ENCODE data around the gene C9orf153.

C9orf153 gene

DNA sequence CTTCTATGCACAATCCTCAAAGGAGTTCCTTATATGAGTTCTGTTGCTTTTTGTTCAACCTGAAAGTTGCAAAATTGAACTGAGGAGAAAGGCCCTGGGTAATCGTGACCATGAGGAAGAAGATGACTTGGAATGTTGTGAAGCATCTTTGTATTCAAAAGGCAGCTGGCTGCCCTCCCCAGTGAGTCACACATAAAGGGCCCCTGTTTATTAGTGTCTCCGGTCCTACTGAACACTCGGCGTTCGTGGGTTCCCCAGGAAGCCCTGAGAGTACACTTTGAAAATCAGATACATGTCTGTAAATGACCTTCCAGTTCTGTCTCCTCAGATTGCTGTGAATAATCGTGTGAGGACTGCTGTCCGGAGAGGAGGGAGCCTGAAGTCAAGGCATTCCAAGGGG lies 73.6 kb downstream of the C9orf153 start:
- no peak for DNase-seq

DNA sequence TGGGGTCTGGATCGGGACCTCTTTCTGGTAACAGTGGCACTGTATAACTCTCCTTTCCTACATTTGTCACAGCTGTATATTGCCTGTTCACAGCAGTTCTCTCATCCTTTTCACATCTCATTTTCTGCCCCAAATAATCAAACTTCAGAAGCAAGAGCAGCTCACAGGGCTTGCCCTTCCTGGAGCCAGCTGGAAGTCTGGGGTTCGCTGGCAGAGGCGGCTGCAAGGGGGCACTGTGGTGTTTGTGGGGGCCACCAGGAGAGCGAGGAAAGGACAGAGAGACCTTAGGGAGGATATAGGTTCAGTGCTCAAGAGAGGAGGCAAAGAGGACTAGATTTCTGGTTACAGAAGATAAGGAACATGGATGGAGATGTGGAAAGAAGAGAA lies 75.3 kb downstream of the C9orf153 start:
- no peak for DNase-seq

DNA sequence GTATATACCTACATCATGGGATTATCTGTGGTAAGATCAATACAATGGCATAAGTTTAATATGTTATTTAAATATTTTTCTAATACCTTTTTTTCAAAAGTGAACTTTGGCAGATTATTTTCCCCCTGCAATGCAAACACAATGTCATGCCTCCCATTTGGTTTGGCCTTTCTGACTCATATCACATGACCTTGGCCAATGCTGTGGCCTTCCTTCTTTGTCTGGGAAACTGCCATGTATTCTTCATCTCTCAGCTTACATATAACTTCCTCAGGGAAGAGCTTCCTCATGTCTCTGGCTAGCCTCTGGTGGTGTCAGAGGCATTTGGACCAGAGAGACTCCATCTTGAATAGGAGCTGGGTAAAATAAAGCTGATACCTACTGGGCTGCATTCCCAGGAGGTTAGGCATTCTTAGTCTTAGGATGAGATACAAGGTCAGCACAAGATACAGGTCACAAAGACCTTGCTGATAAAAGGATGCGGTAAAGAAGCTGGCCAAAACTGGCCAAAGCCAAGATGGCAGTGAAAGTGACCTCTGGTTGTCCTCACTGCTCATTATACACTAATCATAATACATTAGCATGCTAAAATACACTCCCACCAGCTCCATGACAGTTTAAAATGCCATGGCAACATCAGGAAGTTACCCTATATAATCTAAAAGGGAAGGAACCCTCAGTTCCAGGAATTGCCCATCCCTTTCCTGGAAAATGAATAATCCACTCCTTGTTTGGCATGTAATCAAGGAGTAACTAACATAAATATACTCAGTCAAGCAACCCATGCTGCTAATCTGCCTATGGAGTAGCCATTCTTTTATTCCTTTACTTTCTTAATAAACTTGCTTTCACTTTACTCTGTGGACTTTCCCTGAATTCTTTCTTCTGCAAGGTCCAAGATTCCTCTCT lies 76.0 kb downstream of the C9orf153 start:
- DNase-seq = no peak

DNA sequence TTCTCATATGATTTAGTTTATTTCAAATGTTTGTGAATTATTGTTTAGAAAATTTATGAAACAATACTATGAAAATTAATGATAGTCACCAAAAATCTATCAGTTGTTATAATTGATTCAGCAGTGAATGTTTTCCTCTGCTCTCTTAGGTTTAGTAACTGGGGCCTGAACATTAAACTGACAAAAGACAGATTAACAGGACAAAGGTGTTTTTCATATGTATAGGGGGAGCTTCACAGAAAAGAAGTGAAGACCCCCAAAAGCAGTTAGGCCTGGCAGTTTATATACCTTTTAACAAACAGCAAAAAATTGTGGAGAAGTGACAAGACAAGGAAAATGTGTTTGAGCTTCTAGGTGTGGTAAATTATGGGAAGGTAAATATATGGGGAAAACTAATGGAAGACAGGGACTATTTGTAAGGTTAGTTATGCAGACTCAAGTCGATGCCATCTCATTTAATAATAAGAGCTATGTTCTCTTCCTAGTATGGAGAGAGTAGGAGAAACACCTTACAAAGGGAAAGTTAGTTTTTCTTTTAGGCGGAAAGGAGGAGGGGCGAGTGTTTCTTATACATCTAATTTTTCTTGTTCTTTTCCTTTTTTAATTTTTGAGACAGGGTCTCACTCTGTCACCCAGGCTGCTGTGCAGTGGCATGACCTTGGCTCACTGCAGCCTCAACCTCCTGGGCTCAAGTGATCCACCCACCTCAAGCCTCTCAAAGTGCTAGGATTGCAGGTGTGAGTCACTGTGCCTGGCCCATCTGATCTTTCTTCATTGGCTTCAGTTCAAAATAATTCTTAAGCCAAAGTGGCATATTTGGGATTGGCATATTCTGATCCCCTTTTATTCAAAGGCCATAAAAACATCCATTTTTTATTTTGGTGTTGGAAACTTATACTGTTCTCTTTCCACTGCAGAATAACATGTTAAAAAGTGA lies 77.8 kb downstream of the C9orf153 start:
- no peak for DNase-seq

DNA sequence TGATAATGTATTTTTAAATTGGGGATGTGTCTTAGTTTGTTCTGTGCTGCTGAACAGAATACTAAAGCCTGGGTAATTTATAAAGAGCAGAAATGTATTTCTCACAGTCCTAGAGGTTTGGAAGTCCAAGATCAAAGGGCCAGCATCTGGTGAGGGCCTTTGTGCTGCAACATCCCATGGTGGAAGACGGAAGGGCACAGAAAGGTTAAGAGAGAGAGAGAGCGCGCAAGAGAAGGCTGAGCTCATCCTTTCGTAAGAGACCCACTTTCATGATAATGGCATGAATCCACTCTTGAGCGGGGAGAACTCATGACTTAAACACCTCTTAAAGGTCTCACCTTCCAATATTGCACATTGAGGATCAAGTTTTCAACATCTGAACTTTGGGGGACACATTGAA lies 81.0 kb downstream of the C9orf153 start:
- DNase-seq = no peak

DNA sequence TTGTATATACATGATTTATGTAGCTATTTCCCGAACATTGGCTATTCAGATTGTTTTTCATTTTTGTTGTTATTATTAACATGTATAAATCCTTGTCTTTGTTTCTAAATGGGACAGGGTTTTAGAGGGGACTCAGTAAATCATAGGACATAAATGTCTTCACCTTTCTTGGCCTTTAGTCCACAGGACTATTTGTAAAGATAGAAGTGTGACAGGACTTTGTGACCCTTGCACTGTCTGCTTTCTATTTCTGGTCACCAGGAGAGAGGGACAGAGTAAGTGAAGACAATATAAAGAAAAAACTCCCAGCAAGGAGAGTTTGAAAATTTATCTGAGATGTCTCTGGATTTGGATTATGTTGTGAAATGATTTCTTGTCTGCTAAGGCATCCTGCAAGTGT lies 81.5 kb downstream of the C9orf153 start:
- DNase-seq = no peak

DNA sequence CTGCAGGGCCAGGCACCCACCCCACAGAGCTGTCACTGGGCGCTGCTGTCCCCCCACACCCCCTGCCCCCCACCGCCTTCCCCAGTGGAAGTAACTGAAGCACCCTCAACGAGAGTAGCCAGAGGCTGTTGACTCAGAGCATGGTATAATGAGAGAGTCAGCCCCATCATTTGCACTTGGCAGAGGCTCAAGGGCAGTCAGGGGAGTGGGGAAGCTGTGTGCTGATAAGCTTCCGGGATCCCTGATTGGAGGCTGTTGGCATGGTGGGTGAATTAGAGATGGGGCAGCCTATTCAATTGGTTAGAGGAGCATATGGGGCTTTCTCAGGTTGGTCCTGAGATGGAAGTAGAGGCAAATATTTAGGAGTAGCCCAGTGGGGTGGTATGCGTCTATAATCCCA lies 83.0 kb downstream of the C9orf153 start:
- DNase-seq = no peak

DNA sequence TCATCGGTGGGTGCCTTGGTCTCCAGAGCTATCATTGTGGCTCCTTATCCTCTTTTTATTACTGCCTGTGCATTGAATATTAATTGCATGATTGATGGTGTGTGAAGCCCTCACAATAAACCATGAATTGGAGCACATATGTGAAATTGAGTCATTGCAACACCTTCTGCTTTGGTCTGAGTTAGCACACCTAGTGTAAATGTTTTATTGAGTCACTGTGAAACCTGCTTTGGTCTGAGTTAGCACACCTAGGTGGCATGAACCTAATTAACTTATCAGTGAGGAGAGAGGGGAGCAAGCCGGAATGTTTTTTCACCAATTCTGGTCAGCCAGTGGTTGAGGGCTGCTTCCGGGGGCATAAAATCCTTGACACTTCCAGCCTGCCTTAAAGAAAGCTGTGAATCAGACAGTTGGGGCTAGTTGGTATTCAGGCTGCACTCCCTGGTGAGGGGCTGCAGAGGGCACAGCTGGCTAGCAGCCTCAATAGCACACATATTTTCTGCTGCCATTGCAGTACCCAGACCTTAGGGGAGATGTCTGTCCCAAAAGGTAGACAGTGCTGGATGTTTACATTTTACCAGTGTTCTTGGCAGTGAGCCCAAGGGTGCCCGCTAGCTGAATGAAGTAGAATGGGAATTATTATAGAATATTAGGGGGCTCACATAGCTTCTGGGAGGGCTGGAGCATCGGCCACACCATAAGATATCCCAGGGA lies 83.6 kb downstream of the C9orf153 start:
- no peak for DNase-seq

DNA sequence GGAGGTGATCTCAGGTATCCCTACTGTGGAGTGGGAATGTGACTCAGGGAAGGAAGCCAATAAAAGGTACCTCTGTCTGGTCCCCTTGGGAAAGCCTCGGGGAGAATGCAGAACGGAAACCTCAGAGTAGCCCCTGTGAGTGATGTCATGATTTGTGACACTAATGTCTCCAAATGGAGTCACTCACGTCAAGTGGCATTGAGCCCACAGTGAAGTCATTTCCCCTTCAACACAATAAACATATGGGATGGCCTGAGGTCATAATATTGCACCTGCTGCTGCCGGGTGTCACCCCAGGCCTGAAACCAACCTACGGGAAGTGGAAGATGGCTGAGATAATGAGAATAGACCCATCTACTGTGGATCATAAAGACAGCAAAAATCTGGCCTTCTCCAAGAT lies 84.2 kb downstream of the C9orf153 start:
- DNase-seq = no peak

Data from CD4-positive, alpha-beta T cell treated with Interleukin-6 for 4 hours (primary cell).